K562 (cell line): ENCODE results near the gene HLA-DOA. TPM values are rescaled to one million over a fixed set of nuclear protein-coding genes. Genes with fewer than 3 reads are reported as not detected.

Experiments used
- ATAC-seq: fragments of 200-7000 bp; cut with Tn5 transposase; 3 replicates; pipeline ENCODE4 v1.9.1; 2020; ENCODE audit warnings: moderate library complexity
- BruUV-seq: library from RNA; stranded (reverse); fragments of 400-500 nt; replicated peaks from 2 replicates; lab custom pipeline; 2021; lab: Mats Ljungman, UMichigan
- CTCF ChIA-PET: fragments of 300-600 bp; formaldehyde crosslinking; extraction: SDS; loops from one replicate; lab custom pipeline; 2021; ENCODE audit warnings: low intra/inter-chr PET ratio; lab: Yijun Ruan, JAX
- POLR2A ChIA-PET: fragments of 300-600, 350-650 bp; sonication (Branson Sonifier 250); formaldehyde crosslinking; extraction: SDS; loops from one replicate; lab custom pipeline; 2021; ENCODE audit warnings: antibody characterized with exemption, inconsistent platforms; lab: Yijun Ruan, JAX
- DNase-seq, 4 experiments: peaks; one replicate each; pipeline versions ENCODE4 v3.0.0 to v3.0.0-alpha.2; 2011 to 2018; ENCODE audit warnings: low spot score in 3 of 4, mixed read lengths in 3 of 4; ENCODE audit errors: extremely low read depth in 1 of 4
- FAIRE-seq: peaks from 2 replicates; lab custom pipeline; 2011; peaks lifted over from hg19 to GRCh38; lab: Jason Lieb, UNC
- H2AFZ ChIP-seq: 2 replicates; pipeline ENCODE4 v1.6.0; 2011; ENCODE audit warnings: low read depth, low read length, control low read depth, inconsistent platforms
- H3K27ac ChIP-seq: fragments of 200-600 bp; 3 replicates; pipeline ENCODE4 v1.8.0; 2011; ENCODE audit warnings: low read depth, mild to moderate bottlenecking, control low read depth, inconsistent platforms, low read length, moderate library complexity, mixed read lengths; ENCODE audit errors: extremely low read depth
- H3K27me3 ChIP-seq, 2 experiments: fragments of 300-600 bp in 1 of 2; 2 replicates in 1 of 2; 3 replicates in 1 of 2; pipeline versions ENCODE4 v1.6.0 to v1.8.0; 2011; ENCODE audit warnings: inconsistent platforms in 2 of 2, low read length in 2 of 2, mild to moderate bottlenecking in 1 of 2, mixed read lengths in 1 of 2, moderate library complexity in 1 of 2; ENCODE audit not compliant: control insufficient read depth in 2 of 2, insufficient read depth in 2 of 2
- H3K36me3 ChIP-seq: fragments of 300-600 bp; 3 replicates; pipeline ENCODE4 v1.8.0; 2011; ENCODE audit warnings: mild to moderate bottlenecking, low read length, inconsistent platforms; ENCODE audit not compliant: control insufficient read depth, insufficient read depth
- H3K4me1 ChIP-seq, 2 experiments: fragments of 200-600 bp in 1 of 2; replicated peaks in 1 of 2; 2 replicates in 1 of 2; 3 replicates in 1 of 2; pipeline versions ENCODE4 v1.5.1 to v1.8.0; 2011; ENCODE audit warnings: inconsistent platforms in 2 of 2, low read length in 2 of 2, mild to moderate bottlenecking in 1 of 2, mixed read lengths in 1 of 2, moderate library complexity in 1 of 2; ENCODE audit not compliant: control insufficient read depth in 2 of 2, insufficient read depth in 2 of 2
- H3K4me2 ChIP-seq: 2 replicates; pipeline ENCODE4 v1.6.1; 2011; ENCODE audit warnings: low read length, control low read depth, inconsistent platforms, mixed read lengths; ENCODE audit not compliant: insufficient read depth
- H3K4me3 ChIP-seq: fragments of 200-600 bp; sonication (generic), shearing (Covaris generic); 2 replicates; pipeline ENCODE4 v1.5.1; 2016; ENCODE audit warnings: control low read depth, inconsistent platforms
- H3K79me2 ChIP-seq: fragments of 200-600 bp; 3 replicates; pipeline ENCODE4 v1.8.0; 2011; ENCODE audit warnings: low read length, inconsistent platforms; ENCODE audit not compliant: control insufficient read depth, insufficient read depth
- H3K9ac ChIP-seq, 2 experiments: 2 replicates each; pipeline versions ENCODE4 v1.6.0 to v1.6.1; 2011; ENCODE audit warnings: low read depth in 2 of 2, low read length in 2 of 2, control low read depth in 1 of 2, inconsistent platforms in 1 of 2, mild to moderate bottlenecking in 1 of 2, mixed read lengths in 1 of 2; ENCODE audit not compliant: insufficient read depth in 1 of 2
- H3K9me1 ChIP-seq: one replicate; pipeline ENCODE4 v1.6.0; 2011; ENCODE audit warnings: inconsistent platforms, mild to moderate bottlenecking, low read length, moderate library complexity; ENCODE audit not compliant: control insufficient read depth, insufficient read depth
- H3K9me3 ChIP-seq: replicated peaks from 2 replicates; pipeline ENCODE4 v1.5.1; 2011; ENCODE audit warnings: low read depth, low read length, inconsistent platforms; ENCODE audit not compliant: control insufficient read depth, insufficient read depth
- H4K20me1 ChIP-seq: replicated peaks from 2 replicates; pipeline ENCODE4 v1.6.1; 2011; ENCODE audit warnings: low read length, inconsistent platforms, mixed read lengths; ENCODE audit not compliant: control insufficient read depth, insufficient read depth
- C11orf30 ChIP-seq: fragments of 450-650 bp; IDR thresholded peaks from 2 replicates; pipeline ENCODE4 v1.6.1; 2016; ENCODE audit warnings: low read depth, mild to moderate bottlenecking
- DEAF1 ChIP-seq: fragments of 450-650 bp; formaldehyde crosslinking; IDR thresholded peaks from 2 replicates; pipeline ENCODE4 v1.4.0; 2020; ENCODE audit warnings: mild to moderate bottlenecking, moderate library complexity
- RAD21 ChIP-seq, 2 experiments: fragments of 250-450 bp in 1 of 2; fragments of 450-650 bp in 1 of 2; sonication (Bioruptor Pico) in 1 of 2; formaldehyde crosslinking in 1 of 2; IDR thresholded peaks in 1 of 2; conservative IDR thresholded peaks in 1 of 2; 2 replicates each; pipeline versions ENCODE4 v1.4.0 to v1.8.0; 2020 to 2022; ENCODE audit warnings: mild to moderate bottlenecking in 2 of 2, moderate library complexity in 1 of 2
- TEAD4 ChIP-seq, 2 experiments: sonication (generic) in 1 of 2; formaldehyde crosslinking in 1 of 2; IDR thresholded peaks; 2 replicates each; pipeline versions ENCODE4 v1.6.1 to v1.8.0; 2012 to 2022; ENCODE audit warnings: borderline replicate concordance in 1 of 2, inconsistent platforms in 1 of 2, low read length in 1 of 2, mild to moderate bottlenecking in 1 of 2, missing genetic modification reagents in 1 of 2
- WGBS: fragments of 100-300 bp; shearing (Covaris generic); methylation state at CpG from one replicate; pipeline ENCODE4 v1.1.6; 2016; ENCODE audit warnings: low coverage, mixed read lengths; ENCODE audit not compliant: insufficient coverage; ENCODE audit errors: missing lambda C conversion rate; 5-methylcytosine and 5-hydroxymethylcytosine counted together
- in situ Hi-C: fragments of 300-500 bp; cut with MboI; formaldehyde crosslinking; loops from 4 replicates; pipeline ENCODE4 v1.15.0; 2018; ENCODE audit warnings: inconsistent platforms, mixed read lengths
- intact Hi-C: fragments of 100-400 bp; cut with micrococcal nuclease; formaldehyde crosslinking; loops from 2 replicates; pipeline ENCODE4 v1.14.2; 2022
- polyA plus RNA-seq, 8 experiments: library from polyadenylated mRNA; depleted of rRNA in 4 of 8; stranded (reverse) in 5 of 8; unstranded in 3 of 8; fragments of >200 nt; fragmentation: Nextera tagmentation in 2 of 8; fragmentation: Illumina TruSeq in 1 of 8; extraction: Ambion mirVana in 2 of 8; extraction: Trizol in 1 of 8; gene quantifications; 2 replicates each; pipeline versions ENCODE4 v1.2.1 to v1.2.3, GENCODE V29; 2011 to 2014; ENCODE audit warnings: inconsistent platforms in 1 of 8, missing spikeins in 1 of 8
- total RNA-seq, 7 experiments: library from RNA; depleted of rRNA in 6 of 7; stranded (reverse); fragments of >200 nt in 6 of 7; fragmentation: Illumina TruSeq in 2 of 7; extraction: Trizol in 2 of 7; gene quantifications; 2 replicates each; pipeline versions ENCODE4 v1.2.1 to v1.2.3, GENCODE V29; 2011 to 2021; ENCODE audit warnings: low replicate concordance in 1 of 7
- TF ChIP-seq, protein P1 (sequence below), 3 experiments: IDR thresholded peaks in 2 of 3; conservative IDR thresholded peaks in 1 of 3; 2 replicates each; pipeline ENCODE4 v1.5.1; 2011 to 2012; ENCODE audit warnings: low read length in 3 of 3, mild to moderate bottlenecking in 3 of 3, control low read depth in 2 of 3, improper control_type of control experiment in 1 of 3, inconsistent platforms in 1 of 3, low read depth in 1 of 3, mixed read lengths in 1 of 3, moderate library complexity in 1 of 3; ENCODE audit not compliant: insufficient read depth in 2 of 3
- TF ChIP-seq, protein P2 (sequence below): fragments of 450-650 bp; IDR thresholded peaks from 2 replicates; pipeline ENCODE4 v1.6.1; 2016; ENCODE audit warnings: borderline replicate concordance

Gene HLA-DOA
- total and polyA plus RNA-seq, 9 of the 15 experiments (the other 6 are each of a cell fraction or from before 2014, with no cell fraction given): 0.07 TPM; not detected in 8

DNA sequence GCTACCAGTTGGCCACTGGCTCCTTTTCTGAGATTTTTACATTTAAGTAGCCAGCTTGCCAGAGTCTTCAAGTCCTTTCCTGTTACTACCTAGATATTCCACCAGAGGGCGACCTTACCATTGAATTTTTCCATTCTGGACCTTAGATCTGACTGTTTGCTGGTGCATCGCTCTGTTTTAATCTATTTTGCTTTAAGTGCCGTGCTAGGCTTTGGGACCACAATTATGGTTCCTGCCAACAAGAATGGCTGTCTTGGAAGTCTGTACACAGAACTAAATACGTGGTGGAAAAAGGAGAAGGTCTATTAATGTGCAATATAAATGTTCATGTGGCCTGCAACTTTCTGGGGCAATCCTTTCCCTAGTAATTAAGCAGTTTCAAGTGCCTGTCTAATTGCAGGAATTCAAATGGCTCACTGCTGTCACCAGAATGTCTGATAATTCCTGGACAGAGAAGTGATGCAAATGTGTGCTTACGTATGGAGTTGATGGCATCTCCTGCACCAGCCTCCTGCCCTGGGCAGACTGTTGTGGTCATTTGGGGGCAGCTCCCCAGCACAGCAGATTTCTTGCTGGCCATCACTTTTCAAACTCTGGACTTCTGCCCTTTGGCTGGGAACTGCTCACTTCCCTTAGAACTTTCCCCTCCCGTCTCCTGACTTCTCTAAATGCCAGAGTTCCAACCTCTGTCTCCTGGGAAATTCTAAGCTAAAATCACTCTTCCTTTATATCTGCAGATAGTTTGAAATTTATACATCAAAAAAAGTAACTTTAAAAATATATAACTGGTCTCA, 5.6 kb upstream of the HLA-DOA start:
- intact Hi-C loops: loop anchor here (1.0 to 5.0 kb wide), 3 partner anchors 68 to 233 kb away; no protein-coding TSS in a partner anchor
- peaks cover 4% of the 10 kb centered on the region; the same call in 1 of the 2 replicates for H4K20me1 ChIP-seq
- POLR2A ChIA-PET: interaction anchor here (0.6 to 1.0 kb wide), 5 partner anchors 11 to 256 kb away, joined by 3 to 4 read pairs (median 3); no protein-coding TSS in a partner anchor
- no peaks in the 10 kb centered on the region for H3K9me1 ChIP-seq
- H3K27ac ChIP-seq: no peak overlapping the region
- H3K4me3 ChIP-seq: no peak overlapping the region
- no peaks in the 10 kb centered on the region for H3K36me3 ChIP-seq
- no peaks in the 10 kb centered on the region for H3K4me1 ChIP-seq
- H3K27me3 ChIP-seq: peaks cover 28 to 37% of the 10 kb centered on the region in 2 experiments; a peak in 4 of 5 replicates
- peak; percentile 88 for ATAC-seq
- in situ Hi-C loops: loop anchor here (5.0 kb wide), 2 partner anchors 72 to 232 kb away; no protein-coding TSS in a partner anchor
- no TSS peak for BruUV-seq
- no peaks in the 10 kb centered on the region for H3K9me3 ChIP-seq
- H3K9ac ChIP-seq: no peak overlapping the region
- peak; percentile 95 for FAIRE-seq
- no peak overlapping the region for H2AFZ ChIP-seq
- H3K79me2 ChIP-seq: no peaks in the 10 kb centered on the region
- 2% methylated on average over 6 of the region's 6 CpGs for WGBS
- DNase-seq: peak; percentile 67 to 79 (median 73)
- H3K4me2 ChIP-seq: no peak overlapping the region
- CTCF ChIA-PET: interaction anchor here (0.9 to 3.3 kb wide), 12 partner anchors 15 to 234 kb away, joined by 3 to 19 read pairs (median 4); no protein-coding TSS in a partner anchor
- peak; percentile 80 to 87 for TF ChIP-seq RAD21 (CRISPR knock-in tag; conservative IDR thresholded peaks at IDR 0.05 in 1 of 2, IDR thresholded peaks at IDR 0.05 in 1 of 2)
- TF ChIP-seq C11orf30: no peak
- TF ChIP-seq, protein P1, sequence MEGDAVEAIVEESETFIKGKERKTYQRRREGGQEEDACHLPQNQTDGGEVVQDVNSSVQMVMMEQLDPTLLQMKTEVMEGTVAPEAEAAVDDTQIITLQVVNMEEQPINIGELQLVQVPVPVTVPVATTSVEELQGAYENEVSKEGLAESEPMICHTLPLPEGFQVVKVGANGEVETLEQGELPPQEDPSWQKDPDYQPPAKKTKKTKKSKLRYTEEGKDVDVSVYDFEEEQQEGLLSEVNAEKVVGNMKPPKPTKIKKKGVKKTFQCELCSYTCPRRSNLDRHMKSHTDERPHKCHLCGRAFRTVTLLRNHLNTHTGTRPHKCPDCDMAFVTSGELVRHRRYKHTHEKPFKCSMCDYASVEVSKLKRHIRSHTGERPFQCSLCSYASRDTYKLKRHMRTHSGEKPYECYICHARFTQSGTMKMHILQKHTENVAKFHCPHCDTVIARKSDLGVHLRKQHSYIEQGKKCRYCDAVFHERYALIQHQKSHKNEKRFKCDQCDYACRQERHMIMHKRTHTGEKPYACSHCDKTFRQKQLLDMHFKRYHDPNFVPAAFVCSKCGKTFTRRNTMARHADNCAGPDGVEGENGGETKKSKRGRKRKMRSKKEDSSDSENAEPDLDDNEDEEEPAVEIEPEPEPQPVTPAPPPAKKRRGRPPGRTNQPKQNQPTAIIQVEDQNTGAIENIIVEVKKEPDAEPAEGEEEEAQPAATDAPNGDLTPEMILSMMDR (IDR thresholded peaks at IDR 0.05 in 2 of 3, conservative IDR thresholded peaks at IDR 0.05 in 1 of 3; ENCODE audit: insufficient read depth in 2 of 3, low read depth in 1 of 3, low read length in 3 of 3): peak; percentile 74 to 92 (median 77)
- peak; percentile 43 for TF ChIP-seq DEAF1
- TF ChIP-seq TEAD4 (IDR thresholded peaks at IDR 0.05; ENCODE audit: low read length): peak; percentile 12; the same call in 1 of the 2 replicates
- TF ChIP-seq TEAD4 (CRISPR knock-in tag; IDR thresholded peaks at IDR 0.05; ENCODE audit: borderline replicate concordance): no peak
- TF ChIP-seq, protein P2, sequence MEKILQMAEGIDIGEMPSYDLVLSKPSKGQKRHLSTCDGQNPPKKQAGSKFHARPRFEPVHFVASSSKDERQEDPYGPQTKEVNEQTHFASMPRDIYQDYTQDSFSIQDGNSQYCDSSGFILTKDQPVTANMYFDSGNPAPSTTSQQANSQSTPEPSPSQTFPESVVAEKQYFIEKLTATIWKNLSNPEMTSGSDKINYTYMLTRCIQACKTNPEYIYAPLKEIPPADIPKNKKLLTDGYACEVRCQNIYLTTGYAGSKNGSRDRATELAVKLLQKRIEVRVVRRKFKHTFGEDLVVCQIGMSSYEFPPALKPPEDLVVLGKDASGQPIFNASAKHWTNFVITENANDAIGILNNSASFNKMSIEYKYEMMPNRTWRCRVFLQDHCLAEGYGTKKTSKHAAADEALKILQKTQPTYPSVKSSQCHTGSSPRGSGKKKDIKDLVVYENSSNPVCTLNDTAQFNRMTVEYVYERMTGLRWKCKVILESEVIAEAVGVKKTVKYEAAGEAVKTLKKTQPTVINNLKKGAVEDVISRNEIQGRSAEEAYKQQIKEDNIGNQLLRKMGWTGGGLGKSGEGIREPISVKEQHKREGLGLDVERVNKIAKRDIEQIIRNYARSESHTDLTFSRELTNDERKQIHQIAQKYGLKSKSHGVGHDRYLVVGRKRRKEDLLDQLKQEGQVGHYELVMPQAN: no peak
